Activated B cell treated with CpG ODN at 0.5 μM for 24 hours (primary cell): ENCODE results near the gene PCDHA1. TPM values are rescaled to one million over a fixed set of nuclear protein-coding genes. Genes with fewer than 3 reads are reported as not detected.

Experiments used
- ATAC-seq: fragments of 200-7000 bp; cut with Tn5 transposase; one replicate; pipeline ENCODE4 v1.10.0; 2021; ENCODE audit warnings: low read depth, mild to moderate bottlenecking, moderate library complexity
- CTCF ChIA-PET: fragments of 350-600 bp; sonication (Branson Sonifier 250); formaldehyde crosslinking; loops from one replicate; lab custom pipeline; 2021; ENCODE audit warnings: antibody characterized with exemption; lab: Charles Lee
- POLR2A ChIA-PET: fragments of 350-600 bp; sonication (Branson Sonifier 250); formaldehyde crosslinking; loops from one replicate; lab custom pipeline; 2021; ENCODE audit warnings: antibody characterized with exemption; lab: Charles Lee
- DNase-seq: peaks from one replicate; pipeline ENCODE4 v3.0.0; 2022
- H3K27ac Mint-ChIP-seq: one replicate; pipeline ENCODE4 v1.8.0; 2020; ENCODE audit warnings: mixed read lengths
- H3K27me3 Mint-ChIP-seq: one replicate; pipeline ENCODE4 v1.8.0; 2021; ENCODE audit warnings: mixed read lengths
- H3K36me3 Mint-ChIP-seq: one replicate; pipeline ENCODE4 v1.8.0; 2021; ENCODE audit warnings: low read depth, mixed read lengths
- H3K4me1 Mint-ChIP-seq: one replicate; pipeline ENCODE4 v1.8.0; 2021; ENCODE audit warnings: mixed read lengths
- H3K4me3 Mint-ChIP-seq: one replicate; pipeline ENCODE4 v1.8.0; 2020; ENCODE audit warnings: mild to moderate bottlenecking, mixed read lengths
- H3K9me3 Mint-ChIP-seq: one replicate; pipeline ENCODE4 v1.8.0; 2020; ENCODE audit warnings: mixed read lengths
- intact Hi-C: fragments of 100-400 bp; cut with micrococcal nuclease; formaldehyde crosslinking; loops from one replicate; pipeline ENCODE4 v1.15.1; 2024
- total RNA-seq: library from RNA; stranded (reverse); gene quantifications from 2 replicates; pipeline ENCODE4 v1.2.3, GENCODE V29; 2022
- TF ChIP-seq, protein P1 (sequence below): fragments of 200-600 bp; IDR thresholded peaks from one replicate; pipeline ENCODE4 v1.8.0; 2022; ENCODE audit warnings: antibody characterized with exemption, mild to moderate bottlenecking

The PCDHA1 gene
- total RNA-seq, 1 donor from 2014 or later, result not detected

DNA sequence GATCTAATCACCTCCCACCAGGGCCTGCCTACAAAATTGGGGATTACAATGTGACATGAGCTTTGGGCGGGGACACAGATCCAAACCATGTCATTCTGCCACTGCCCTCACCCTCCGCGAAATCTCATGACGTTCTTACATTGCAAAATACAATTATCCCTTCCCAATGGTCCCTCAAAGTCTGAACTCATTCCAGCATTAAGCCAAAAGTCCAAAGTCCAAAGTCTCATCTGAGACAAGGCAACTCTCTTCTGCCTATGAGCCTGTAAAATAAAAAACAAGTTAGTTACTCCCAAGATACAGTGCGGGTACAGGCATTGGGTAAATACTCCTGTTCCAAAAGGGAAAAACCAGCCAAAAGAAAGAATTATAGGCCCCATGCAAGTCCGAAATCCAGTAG, 165.7 kb downstream of the PCDHA1 start:
- ChIA-PET CTCF (no interaction called here), POLR2A (no interaction called here)
- intact Hi-C loops, result no loop called here
- Mint-ChIP-seq H3K9me3 (peaks cover 6% of the 10 kb centered on the region), H3K27ac (no peak overlapping the region), H3K36me3 (no peaks in the 10 kb centered on the region), H3K27me3 (no peaks in the 10 kb centered on the region), H3K4me1 (no peaks in the 10 kb centered on the region), H3K4me3 (no peak overlapping the region)
- TF ChIP-seq, protein P1, sequence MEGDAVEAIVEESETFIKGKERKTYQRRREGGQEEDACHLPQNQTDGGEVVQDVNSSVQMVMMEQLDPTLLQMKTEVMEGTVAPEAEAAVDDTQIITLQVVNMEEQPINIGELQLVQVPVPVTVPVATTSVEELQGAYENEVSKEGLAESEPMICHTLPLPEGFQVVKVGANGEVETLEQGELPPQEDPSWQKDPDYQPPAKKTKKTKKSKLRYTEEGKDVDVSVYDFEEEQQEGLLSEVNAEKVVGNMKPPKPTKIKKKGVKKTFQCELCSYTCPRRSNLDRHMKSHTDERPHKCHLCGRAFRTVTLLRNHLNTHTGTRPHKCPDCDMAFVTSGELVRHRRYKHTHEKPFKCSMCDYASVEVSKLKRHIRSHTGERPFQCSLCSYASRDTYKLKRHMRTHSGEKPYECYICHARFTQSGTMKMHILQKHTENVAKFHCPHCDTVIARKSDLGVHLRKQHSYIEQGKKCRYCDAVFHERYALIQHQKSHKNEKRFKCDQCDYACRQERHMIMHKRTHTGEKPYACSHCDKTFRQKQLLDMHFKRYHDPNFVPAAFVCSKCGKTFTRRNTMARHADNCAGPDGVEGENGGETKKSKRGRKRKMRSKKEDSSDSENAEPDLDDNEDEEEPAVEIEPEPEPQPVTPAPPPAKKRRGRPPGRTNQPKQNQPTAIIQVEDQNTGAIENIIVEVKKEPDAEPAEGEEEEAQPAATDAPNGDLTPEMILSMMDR, result no peak
- DNase-seq (no peak), ATAC-seq (no peak)

GRCh38 chr5:140953234-140953633, 167.3 kb downstream of the PCDHA1 start:
- intact Hi-C loops, result no loop called here
- Mint-ChIP-seq H3K27me3 (no peaks in the 10 kb centered on the region), H3K36me3 (no peaks in the 10 kb centered on the region), H3K4me3 (no peak overlapping the region), H3K4me1 (no peaks in the 10 kb centered on the region), H3K9me3 (peaks cover 5% of the 10 kb centered on the region), H3K27ac (no peak overlapping the region)
- ATAC-seq, result no peak
- POLR2A ChIA-PET, result no interaction called here
- TF ChIP-seq, protein P1, result no peak
- no peak for DNase-seq
- CTCF ChIA-PET, result no interaction called here

GRCh38 chr5:140962190-140962589, 176.2 kb downstream of the PCDHA1 start:
- ATAC-seq (no peak), DNase-seq (no peak)
- CTCF ChIA-PET, result no interaction called here
- Mint-ChIP-seq H3K4me1 (no peaks in the 10 kb centered on the region), H3K27me3 (peaks cover 13% of the 10 kb centered on the region), H3K4me3 (no peak overlapping the region), H3K9me3 (no peaks in the 10 kb centered on the region), H3K27ac (no peak overlapping the region), H3K36me3 (no peaks in the 10 kb centered on the region)
- TF ChIP-seq, protein P1, result no peak
- POLR2A ChIA-PET, result no interaction called here
- intact Hi-C loops, result no loop called here

GRCh38 chr5:140964356-140964755, 178.4 kb downstream of the PCDHA1 start:
- POLR2A ChIA-PET, result no interaction called here
- Mint-ChIP-seq H3K27ac (no peak overlapping the region), H3K4me1 (no peaks in the 10 kb centered on the region), H3K36me3 (no peaks in the 10 kb centered on the region), H3K9me3 (no peaks in the 10 kb centered on the region), H3K4me3 (no peak overlapping the region), H3K27me3 (peaks cover 23% of the 10 kb centered on the region)
- CTCF ChIA-PET, result no interaction called here
- no peak for ATAC-seq
- TF ChIP-seq, protein P1, result no peak
- DNase-seq, result no peak
- intact Hi-C loops, result no loop called here

- Mint-ChIP-seq H3K27me3 (peaks cover 24% of the 10 kb centered on the region), H3K36me3 (no peaks in the 10 kb centered on the region), H3K4me1 (no peaks in the 10 kb centered on the region), H3K4me3 (no peak overlapping the region), H3K9me3 (no peaks in the 10 kb centered on the region), H3K27ac (no peak overlapping the region)
- ChIA-PET CTCF (no interaction called here), POLR2A (no interaction called here)
- TF ChIP-seq, protein P1, result no peak
- ATAC-seq, result no peak
- intact Hi-C loops, result no loop called here
- DNase-seq, result no peak
These were observed 180.0 kb downstream of the PCDHA1 start for GRCh38 chr5:140965905-140966292.
